ENCODE measurements around the gene BICD1. TPM values are rescaled to one million over a fixed set of nuclear protein-coding genes. Genes with fewer than 3 reads are reported as not detected.

BICD1 gene
- total and polyA plus RNA-seq, 2 donors (not counting 1 experiment from before 2014, with no cell fraction given), result 15.2 to 93.5 TPM

- Histone ChIP-seq H3K79me2 (ENCODE audit: control insufficient read depth, insufficient read depth, low read length) (no peaks in the 10 kb centered on the region), H3K9ac (ENCODE audit: low read length) (no peak overlapping the region), H3K27me3 (replicated peaks in 1 of 4; ENCODE audit: control extremely low read depth in 1 of 4, control insufficient read depth in 3 of 4, insufficient read depth in 4 of 4, low read length in 3 of 4) (peaks cover 0 to 34% (median 16%) of the 10 kb centered on the region in 4 experiments), H3K4me3 (ENCODE audit: control extremely low read depth in 1 of 5, extremely low read depth in 1 of 5, insufficient read depth in 1 of 5, low read depth in 2 of 5, low read length in 4 of 5) (no peak overlapping the region), H4K20me1 (ENCODE audit: control insufficient read depth, insufficient read depth, low read length, poor library complexity, severe bottlenecking) (no peaks in the 10 kb centered on the region), H3K27ac (ENCODE audit: low read length in 2 of 2) (no peak overlapping the region), H3K4me2 (replicated peaks; ENCODE audit: low read depth, low read length, poor library complexity, severe bottlenecking) (no peak overlapping the region), H3K4me1 (ENCODE audit: control insufficient read depth in 2 of 2, insufficient read depth in 2 of 2, low read length in 2 of 2) (peaks cover 9 to 15% of the 10 kb centered on the region in 2 donors), H3K36me3 (replicated peaks in 1 of 2; ENCODE audit: control extremely low read depth in 1 of 2, control insufficient read depth in 1 of 2, extremely low read depth in 1 of 2, insufficient read depth in 2 of 2, low read length in 1 of 2) (no peaks in the 10 kb centered on the region), H2AFZ (ENCODE audit: insufficient read depth, low read depth, low read length, poor library complexity, severe bottlenecking) (no peak overlapping the region), H3K9me3 (ENCODE audit: control extremely low read depth in 1 of 3, control insufficient read depth in 2 of 3, insufficient read depth in 1 of 3, low read length in 2 of 3) (peaks cover 0 to 11% (median 0%) of the 10 kb centered on the region in 3 donors)
- POLR2A ChIA-PET, result no interaction called here
- Mint-ChIP-seq H3K4me1 (peaks cover 14% of the 10 kb centered on the region), H3K27ac (no peak overlapping the region), H3K27me3 (peaks cover 24% of the 10 kb centered on the region), H3K9me3 (ENCODE audit: insufficient read depth) (no peaks in the 10 kb centered on the region), H3K4me3 (no peak overlapping the region)
- CTCF ChIA-PET, result interaction anchor here (0.7 kb wide), 1 partner anchor 54 kb away, joined by 3 read pairs; no protein-coding TSS in a partner anchor
- intact Hi-C loops (cut with micrococcal nuclease), result no loop called here
- DNase-seq (no peak), ATAC-seq (ENCODE audit: low read depth) (no peak)
- TF ChIP-seq EZH2 (IDR thresholded peaks at IDR 0.05; ENCODE audit: borderline replicate concordance, insufficient read depth, low read depth, low read length, poor library complexity, severe bottlenecking) (no peak), CTCF (IDR thresholded peaks at IDR 0.05) (no peak)
- 95% methylated on average over 10 of the region's 10 CpGs for WGBS (ENCODE audit: insufficient coverage)
These were observed 295.5 kb downstream of the BICD1 start for GRCh38 chr12:32402170-32402569.

- Histone ChIP-seq H3K27me3 (replicated peaks in 1 of 4; ENCODE audit: control extremely low read depth in 1 of 4, control insufficient read depth in 3 of 4, insufficient read depth in 4 of 4, low read length in 3 of 4) (peaks cover 0 to 34% (median 13%) of the 10 kb centered on the region in 4 experiments), H3K4me3 (ENCODE audit: control extremely low read depth in 1 of 5, extremely low read depth in 1 of 5, insufficient read depth in 1 of 5, low read depth in 2 of 5, low read length in 4 of 5) (no peak overlapping the region), H3K9me3 (ENCODE audit: control extremely low read depth in 1 of 3, control insufficient read depth in 2 of 3, insufficient read depth in 1 of 3, low read length in 2 of 3) (peaks cover 0 to 11% (median 0%) of the 10 kb centered on the region in 3 donors), H3K79me2 (ENCODE audit: control insufficient read depth, insufficient read depth, low read length) (no peaks in the 10 kb centered on the region), H3K4me2 (replicated peaks; ENCODE audit: low read depth, low read length, poor library complexity, severe bottlenecking) (no peak overlapping the region), H2AFZ (ENCODE audit: insufficient read depth, low read depth, low read length, poor library complexity, severe bottlenecking) (no peak overlapping the region), H3K4me1 (ENCODE audit: control insufficient read depth in 2 of 2, insufficient read depth in 2 of 2, low read length in 2 of 2) (peaks cover 9 to 15% of the 10 kb centered on the region in 2 donors), H3K27ac (ENCODE audit: low read length in 2 of 2) (no peak overlapping the region), H4K20me1 (ENCODE audit: control insufficient read depth, insufficient read depth, low read length, poor library complexity, severe bottlenecking) (no peaks in the 10 kb centered on the region), H3K36me3 (replicated peaks in 1 of 2; ENCODE audit: control extremely low read depth in 1 of 2, control insufficient read depth in 1 of 2, extremely low read depth in 1 of 2, insufficient read depth in 2 of 2, low read length in 1 of 2) (no peaks in the 10 kb centered on the region), H3K9ac (ENCODE audit: low read length) (no peak overlapping the region)
- ATAC-seq (ENCODE audit: low read depth) (no peak), DNase-seq (no peak)
- H3K4me1 Mint-ChIP-seq, result peaks cover 14% of the 10 kb centered on the region
- no CpG with 5 or more reads among the region's 1 CpG for WGBS (ENCODE audit: insufficient coverage)
- H3K9me3 Mint-ChIP-seq (ENCODE audit: insufficient read depth), result no peaks in the 10 kb centered on the region
- TF ChIP-seq EZH2 (IDR thresholded peaks at IDR 0.05; ENCODE audit: borderline replicate concordance, insufficient read depth, low read depth, low read length, poor library complexity, severe bottlenecking) (no peak), CTCF (IDR thresholded peaks at IDR 0.05) (no peak)
- ChIA-PET CTCF (no interaction called here), POLR2A (no interaction called here)
- intact Hi-C loops (cut with micrococcal nuclease), result no loop called here
- H3K27me3 Mint-ChIP-seq, result peaks cover 22% of the 10 kb centered on the region
- H3K4me3 Mint-ChIP-seq, result no peak overlapping the region
- H3K27ac Mint-ChIP-seq, result no peak overlapping the region
These were observed 296.3 kb downstream of the BICD1 start for GRCh38 chr12:32402946-32403345.
